H1 (cell line): Measurements from ENCODE around the gene PLEKHM1. TPM values are rescaled to one million over a fixed set of nuclear protein-coding genes. Genes with fewer than 3 reads are reported as not detected.

Source experiments
- CHD7 ChIP-seq: fragments of 300-600 bp; sonication (generic); IDR thresholded peaks from 2 replicates; pipeline ENCODE4 v1.7.1; 2012; ENCODE audit warnings: low read length, moderate library complexity, mild to moderate bottlenecking, inconsistent platforms; ENCODE audit not compliant: insufficient replicate concordance
- PHF8 ChIP-seq: fragments of 200-600 bp; sonication (generic); conservative IDR thresholded peaks from 2 replicates; pipeline ENCODE4 v1.7.1; 2012; ENCODE audit warnings: low read depth, mild to moderate bottlenecking, inconsistent platforms, low read length, moderate library complexity
- TBP ChIP-seq: IDR thresholded peaks from 2 replicates; pipeline ENCODE4 v1.6.1; 2011; ENCODE audit warnings: low read depth, low read length, improper control_type of control experiment
- polyA plus RNA-seq, 7 experiments: library from polyadenylated mRNA; depleted of rRNA in 3 of 7; stranded (reverse) in 5 of 7; unstranded in 2 of 7; fragments of >200 nt in 5 of 7; fragments of 200-250 nt in 2 of 7; gene quantifications; 1 replicate in 5 of 7; 2 replicates in 1 of 7; 4 replicates in 1 of 7; pipeline versions ENCODE4 v1.2.1 to v1.2.3, GENCODE V29; 2011 to 2013; ENCODE audit warnings: missing spikeins in 2 of 7, mixed read lengths in 2 of 7
- total RNA-seq: library from RNA; stranded (reverse); fragmentation: NEBNext Ultra II Directional; extraction: Animal tissue kit (Norgen Biotek cat#: 25700); gene quantifications from 2 replicates; pipeline ENCODE4 v1.2.1, GENCODE V29; 2021

PLEKHM1 gene
- total and polyA plus RNA-seq, 2 of the 8 experiments (the other 6 are each of a cell fraction or from before 2014, with no cell fraction given) = 7.6 to 17.9 TPM

DNA sequence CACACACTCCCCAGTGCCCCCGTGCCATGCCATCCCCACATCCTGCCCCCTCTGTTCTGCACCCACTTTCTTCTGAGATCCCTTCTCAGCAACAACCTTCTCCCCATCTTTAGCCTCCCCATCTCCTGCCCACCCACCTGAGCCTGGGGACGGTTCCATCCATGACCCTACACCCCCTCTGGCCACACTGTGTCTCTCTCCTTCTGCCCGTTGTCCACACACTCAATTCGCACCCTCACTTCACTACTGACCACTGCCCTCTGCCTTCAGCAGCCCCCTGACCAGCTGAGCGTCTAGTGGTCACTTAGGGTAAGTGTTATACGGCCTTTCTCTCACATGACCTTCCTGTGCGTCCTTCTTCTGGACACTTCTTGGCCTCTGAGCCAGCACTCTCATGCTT, 64.0 kb downstream of the PLEKHM1 start (continued):
- TF ChIP-seq CHD7 = no peak
- no peak for TF ChIP-seq TBP
- TF ChIP-seq PHF8 = no peak
